Measurements from ENCODE around the gene FARS2. TPM values are rescaled to one million over a fixed set of nuclear protein-coding genes. Genes with fewer than 3 reads are reported as not detected.

The FARS2 gene
- total RNA-seq, 1 donor: 29.8 TPM

DNA sequence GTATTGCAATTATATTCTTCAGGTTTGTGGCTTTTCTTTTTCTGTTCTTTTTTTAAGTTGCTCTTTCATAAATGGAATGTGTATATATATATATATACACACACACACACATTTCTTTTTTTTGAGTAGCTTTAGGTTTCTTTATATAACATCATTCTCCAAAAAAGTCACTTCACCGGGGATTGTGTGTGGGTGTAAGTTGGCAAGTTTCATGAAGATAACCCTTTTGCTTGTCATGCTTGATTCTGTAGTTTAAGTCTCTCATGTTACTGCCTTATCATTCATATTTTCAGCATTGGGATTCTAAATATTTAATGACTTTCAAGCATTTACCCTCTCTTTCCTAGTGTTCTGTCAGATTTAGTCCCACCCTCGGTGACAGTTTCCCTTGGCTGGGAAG, 181.0 kb downstream of the FARS2 start:
- TF ChIP-seq, protein P1, sequence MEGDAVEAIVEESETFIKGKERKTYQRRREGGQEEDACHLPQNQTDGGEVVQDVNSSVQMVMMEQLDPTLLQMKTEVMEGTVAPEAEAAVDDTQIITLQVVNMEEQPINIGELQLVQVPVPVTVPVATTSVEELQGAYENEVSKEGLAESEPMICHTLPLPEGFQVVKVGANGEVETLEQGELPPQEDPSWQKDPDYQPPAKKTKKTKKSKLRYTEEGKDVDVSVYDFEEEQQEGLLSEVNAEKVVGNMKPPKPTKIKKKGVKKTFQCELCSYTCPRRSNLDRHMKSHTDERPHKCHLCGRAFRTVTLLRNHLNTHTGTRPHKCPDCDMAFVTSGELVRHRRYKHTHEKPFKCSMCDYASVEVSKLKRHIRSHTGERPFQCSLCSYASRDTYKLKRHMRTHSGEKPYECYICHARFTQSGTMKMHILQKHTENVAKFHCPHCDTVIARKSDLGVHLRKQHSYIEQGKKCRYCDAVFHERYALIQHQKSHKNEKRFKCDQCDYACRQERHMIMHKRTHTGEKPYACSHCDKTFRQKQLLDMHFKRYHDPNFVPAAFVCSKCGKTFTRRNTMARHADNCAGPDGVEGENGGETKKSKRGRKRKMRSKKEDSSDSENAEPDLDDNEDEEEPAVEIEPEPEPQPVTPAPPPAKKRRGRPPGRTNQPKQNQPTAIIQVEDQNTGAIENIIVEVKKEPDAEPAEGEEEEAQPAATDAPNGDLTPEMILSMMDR (IDR thresholded peaks at IDR 0.05; ENCODE audit: insufficient read depth, low read depth, low read length): no peak
- no peak overlapping the region for H3K4me3 ChIP-seq (ENCODE audit: low read depth, low read length)
- no peak for DNase-seq (ENCODE audit: low read depth)

DNA sequence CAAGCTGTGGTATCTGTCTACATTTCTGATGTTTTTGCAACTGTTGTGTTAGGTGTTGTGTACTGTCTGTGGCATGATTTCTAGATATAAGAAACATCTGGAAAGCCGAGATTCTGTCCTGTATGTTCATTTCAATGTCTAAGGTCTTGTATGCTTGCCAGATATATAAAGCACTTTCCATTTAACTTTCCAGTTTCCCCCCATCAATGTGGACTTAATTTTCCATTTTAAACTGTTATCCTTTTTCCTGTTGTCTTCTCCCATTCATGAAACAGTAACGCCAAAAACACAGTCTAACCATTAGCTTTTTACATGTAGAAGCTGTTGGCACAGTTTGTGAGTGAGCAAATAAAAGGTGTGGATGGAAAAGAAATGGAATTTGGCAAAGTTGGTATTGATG, 181.6 kb downstream of the FARS2 start:
- no peak for DNase-seq (ENCODE audit: low read depth)
- TF ChIP-seq, protein P1 (IDR thresholded peaks at IDR 0.05; ENCODE audit: insufficient read depth, low read depth, low read length): no peak
- no peak overlapping the region for H3K4me3 ChIP-seq (ENCODE audit: low read depth, low read length)

DNA sequence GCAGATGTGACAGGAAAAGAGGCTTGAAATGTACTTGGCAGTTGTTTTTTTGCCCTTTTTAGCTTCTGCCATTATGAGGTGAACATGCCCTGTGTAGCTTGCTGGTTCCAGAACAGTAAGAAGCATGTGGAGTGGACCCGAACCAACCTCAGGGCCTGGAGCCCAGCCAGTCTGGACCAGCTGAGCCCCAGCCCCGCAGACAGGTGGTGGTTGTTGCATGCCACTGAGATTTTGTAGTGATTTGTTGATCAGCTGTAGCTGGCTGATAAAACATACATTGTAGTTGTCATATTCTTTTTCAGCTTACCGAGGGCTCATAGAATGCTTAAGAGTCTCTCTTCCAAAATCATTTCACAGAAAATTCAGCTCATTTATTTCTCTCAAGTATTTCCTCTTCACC, 182.2 kb downstream of the FARS2 start:
- H3K4me3 ChIP-seq (ENCODE audit: low read depth, low read length): no peak overlapping the region
- TF ChIP-seq, protein P1 (IDR thresholded peaks at IDR 0.05; ENCODE audit: insufficient read depth, low read depth, low read length): no peak
- no peak for DNase-seq (ENCODE audit: low read depth)

DNA sequence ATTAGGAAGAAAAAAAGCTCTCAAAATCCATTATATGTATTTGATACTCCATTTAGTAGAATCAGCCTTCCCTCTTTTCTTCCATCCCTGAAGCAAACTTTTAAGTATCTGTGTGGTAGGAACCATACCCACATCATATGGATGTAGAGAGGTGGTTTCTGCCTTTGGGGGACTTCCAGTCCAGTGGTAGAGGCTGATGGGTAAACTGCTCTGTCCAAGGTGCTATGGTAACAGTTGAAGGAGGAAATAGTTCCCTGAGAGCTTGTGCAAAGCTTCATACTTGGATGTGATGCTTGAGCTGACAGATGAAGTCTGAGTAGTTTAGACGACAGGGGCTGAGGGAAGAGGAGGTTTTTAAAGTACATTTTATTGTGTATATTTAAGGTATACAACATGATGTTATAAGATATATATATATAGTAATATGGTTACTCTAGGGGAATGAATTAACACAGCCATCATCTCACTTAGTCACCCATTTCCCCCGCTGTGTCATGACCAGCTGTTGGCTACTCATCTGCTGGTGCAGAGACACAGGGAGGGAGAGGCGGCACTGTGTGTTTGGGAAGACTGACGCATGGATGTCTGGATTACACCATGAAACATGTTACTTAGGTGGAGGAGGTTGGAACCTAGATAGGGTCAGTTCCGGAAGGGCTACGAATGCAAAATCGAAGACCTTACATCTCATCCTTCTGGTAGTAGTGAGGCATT, 185.2 kb downstream of the FARS2 start:
- TF ChIP-seq, protein P1 (IDR thresholded peaks at IDR 0.05; ENCODE audit: insufficient read depth, low read depth, low read length): no peak
- DNase-seq (ENCODE audit: low read depth): no peak
- H3K4me3 ChIP-seq (ENCODE audit: low read depth, low read length): no peak overlapping the region

DNA sequence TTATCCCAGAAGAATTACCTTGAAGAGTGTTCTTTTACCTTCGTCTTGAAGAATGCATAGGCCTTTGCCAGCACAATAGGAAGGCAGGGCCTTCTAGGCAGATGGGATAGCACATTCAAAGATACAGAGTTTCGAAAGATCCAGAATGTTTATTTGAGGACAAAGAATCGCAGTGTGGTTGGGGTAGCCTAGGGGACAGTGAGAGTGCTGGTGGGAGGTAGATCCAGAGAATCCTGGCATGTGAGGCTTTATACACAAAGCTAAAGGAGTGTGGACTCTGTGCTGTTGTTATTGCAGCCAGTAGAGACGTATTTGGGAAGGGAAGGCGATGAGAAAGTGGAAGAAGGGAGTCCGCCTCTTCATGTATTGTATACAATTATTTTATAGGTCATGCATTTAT, 186.6 kb downstream of the FARS2 start:
- TF ChIP-seq, protein P1 (IDR thresholded peaks at IDR 0.05; ENCODE audit: insufficient read depth, low read depth, low read length): no peak
- DNase-seq (ENCODE audit: low read depth): no peak
- H3K4me3 ChIP-seq (ENCODE audit: low read depth, low read length): no peak overlapping the region

DNA sequence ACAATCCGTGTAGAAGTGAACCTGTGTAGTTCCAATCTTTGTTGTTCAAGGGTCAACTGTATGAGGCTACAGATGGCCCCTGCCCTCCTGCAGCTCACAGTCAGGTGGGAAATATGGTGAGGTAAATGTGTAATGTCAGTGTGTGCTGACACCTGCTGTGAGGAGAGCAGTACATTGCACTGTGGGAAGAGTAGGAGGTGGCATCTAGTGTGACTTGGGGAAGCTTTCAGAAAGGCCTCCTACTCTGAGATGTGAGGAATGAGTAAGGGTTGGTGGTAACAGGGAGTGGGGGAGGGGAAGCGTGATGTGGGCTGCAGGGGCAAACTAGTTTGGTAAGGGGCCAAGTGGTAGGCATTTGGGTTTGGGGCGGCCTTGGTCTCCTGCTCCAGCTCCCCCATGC, 188.8 kb downstream of the FARS2 start:
- H3K4me3 ChIP-seq (ENCODE audit: low read depth, low read length): no peak overlapping the region
- DNase-seq (ENCODE audit: low read depth): no peak
- TF ChIP-seq, protein P1 (IDR thresholded peaks at IDR 0.05; ENCODE audit: insufficient read depth, low read depth, low read length): no peak

DNA sequence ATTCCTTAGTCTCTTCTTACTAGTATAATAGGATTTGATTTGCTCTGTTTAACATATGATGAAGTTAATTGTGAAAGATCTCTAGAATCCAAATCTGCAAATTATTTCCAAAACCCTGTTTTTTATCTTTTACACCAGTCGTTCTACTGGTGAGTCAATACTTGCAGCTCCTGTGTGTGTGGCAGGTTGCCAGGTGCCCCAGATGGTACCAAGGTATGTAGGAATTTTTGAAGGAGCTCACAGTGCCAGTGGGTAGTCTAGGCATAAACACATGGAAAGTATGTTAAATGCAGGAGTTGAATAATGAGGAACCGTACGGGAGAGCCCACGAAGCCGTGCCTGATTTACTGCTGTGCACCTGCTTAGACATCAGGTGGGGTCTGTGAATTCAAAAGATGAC, 192.2 kb downstream of the FARS2 start:
- DNase-seq (ENCODE audit: low read depth): no peak
- no peak overlapping the region for H3K4me3 ChIP-seq (ENCODE audit: low read depth, low read length)
- TF ChIP-seq, protein P1 (IDR thresholded peaks at IDR 0.05; ENCODE audit: insufficient read depth, low read depth, low read length): no peak

Data from fibroblast of villous mesenchyme (primary cell).